GM23248 (cell line): ENCODE measurements around the gene CRISP3. TPM values are rescaled to one million over a fixed set of nuclear protein-coding genes. Genes with fewer than 3 reads are reported as not detected.

Source experiments
- DNase-seq: peaks from one replicate; pipeline ENCODE4 v3.0.0-alpha.2; 2015
- H2AFZ ChIP-seq: fragments of 200-600 bp; sonication (generic); 2 replicates; pipeline ENCODE4 v1.6.1; 2016; ENCODE audit warnings: antibody characterized with exemption
- H3F3A ChIP-seq: fragments of 200-600 bp; sonication (generic); 2 replicates; pipeline ENCODE4 v1.6.1; 2016; ENCODE audit warnings: mild to moderate bottlenecking, antibody characterized with exemption, mixed run types; ENCODE audit not compliant: insufficient read depth
- H3K27ac ChIP-seq: fragments of 200-600 bp; sonication (generic); 2 replicates; pipeline ENCODE4 v1.5.1; 2016; ENCODE audit warnings: mild to moderate bottlenecking
- H3K27me3 ChIP-seq: fragments of 200-600 bp; sonication (generic); replicated peaks from 2 replicates; pipeline ENCODE4 v1.6.1; 2016; ENCODE audit warnings: mild to moderate bottlenecking; ENCODE audit not compliant: insufficient read depth
- H3K36me3 ChIP-seq: fragments of 200-600 bp; sonication (generic); 2 replicates; pipeline ENCODE4 v1.6.1; 2016; ENCODE audit warnings: low read depth, mild to moderate bottlenecking
- H3K4me1 ChIP-seq: fragments of 200-600 bp; sonication (generic); 2 replicates; pipeline ENCODE4 v1.6.1; 2016; ENCODE audit warnings: mild to moderate bottlenecking; ENCODE audit not compliant: insufficient read depth
- H3K4me2 ChIP-seq: fragments of 200-600 bp; sonication (generic); one replicate; pipeline ENCODE4 v1.6.1; 2016; ENCODE audit warnings: mild to moderate bottlenecking; ENCODE audit not compliant: unreplicated experiment
- H3K4me3 ChIP-seq: fragments of 200-600 bp; sonication (generic); 2 replicates; pipeline ENCODE4 v1.5.1; 2016; ENCODE audit warnings: mild to moderate bottlenecking
- H3K79me2 ChIP-seq: fragments of 200-600 bp; sonication (generic); 2 replicates; pipeline ENCODE4 v1.6.1; 2016; ENCODE audit warnings: mild to moderate bottlenecking; ENCODE audit not compliant: insufficient read depth
- H3K9ac ChIP-seq: fragments of 200-600 bp; sonication (generic); 2 replicates; pipeline ENCODE4 v1.6.1; 2016; ENCODE audit warnings: mild to moderate bottlenecking
- H3K9me2 ChIP-seq: fragments of 200-600 bp; sonication (generic); 2 replicates; pipeline ENCODE4 v1.6.1; 2016; ENCODE audit warnings: mixed run types, mild to moderate bottlenecking, moderate library complexity; ENCODE audit not compliant: insufficient read depth
- H3K9me3 ChIP-seq: fragments of 200-600 bp; sonication (generic); one replicate; pipeline ENCODE4 v1.6.1; 2017; ENCODE audit warnings: low read depth
- H4K20me1 ChIP-seq: fragments of 200-600 bp; sonication (generic); 2 replicates; pipeline ENCODE4 v1.6.0; 2016; ENCODE audit not compliant: insufficient read depth
- EZH2 ChIP-seq: fragments of 200-600 bp; sonication (generic); IDR thresholded peaks from 2 replicates; pipeline ENCODE4 v1.6.1; 2018; ENCODE audit warnings: antibody characterized with exemption, mild to moderate bottlenecking; ENCODE audit not compliant: insufficient read depth, poor library complexity, severe bottlenecking
- EZH2phosphoT487 ChIP-seq: fragments of 200-600 bp; sonication (generic); IDR thresholded peaks from 2 replicates; pipeline ENCODE4 v1.6.1; 2018; ENCODE audit warnings: antibody characterized with exemption, moderate library complexity, mild to moderate bottlenecking, low read depth; ENCODE audit not compliant: insufficient read depth
- WGBS, 2 experiments: methylation state at CpG; one replicate each; pipeline ENCODE4 v1.1.6; 2015 to 2017; ENCODE audit warnings: low lambda C conversion rate in 2 of 2, low coverage in 1 of 2; ENCODE audit errors: missing lambda C conversion rate in 2 of 2; 5-methylcytosine and 5-hydroxymethylcytosine counted together
- in situ Hi-C: fragments of 300-500 bp; cut with MboI; formaldehyde crosslinking; loops from 2 replicates; pipeline ENCODE4 v1.15.0; 2020
- polyA plus RNA-seq: library from polyadenylated mRNA; unstranded; fragments of >200 nt; fragmentation: Nextera tagmentation; extraction: Ambion mirVana; gene quantifications from 2 replicates; pipeline ENCODE4 v1.2.1, GENCODE V29; 2016
- total RNA-seq: library from RNA; depleted of rRNA; stranded (reverse); fragments of >200 nt; shearing (Covaris generic); gene quantifications from 2 replicates; pipeline ENCODE4 v1.2.3, GENCODE V29; 2014; rRNA removed

The CRISP3 gene, protein sequence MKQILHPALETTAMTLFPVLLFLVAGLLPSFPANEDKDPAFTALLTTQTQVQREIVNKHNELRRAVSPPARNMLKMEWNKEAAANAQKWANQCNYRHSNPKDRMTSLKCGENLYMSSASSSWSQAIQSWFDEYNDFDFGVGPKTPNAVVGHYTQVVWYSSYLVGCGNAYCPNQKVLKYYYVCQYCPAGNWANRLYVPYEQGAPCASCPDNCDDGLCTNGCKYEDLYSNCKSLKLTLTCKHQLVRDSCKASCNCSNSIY
- total RNA-seq (not detected in 2 replicates), polyA plus RNA-seq (not detected in 2 replicates)

- no peak within 1 kb of the TSS for H3K9ac ChIP-seq
- no peaks in the 10 kb centered on the region for H4K20me1 ChIP-seq
- H3K27me3 ChIP-seq, result no peaks in the 10 kb centered on the region
- no peaks in the 10 kb centered on the region for H3K9me3 ChIP-seq
- H2AFZ ChIP-seq, result no peak within 1 kb of the TSS
- WGBS, 2 experiments, result 21% methylated on average over 1 of the region's 1 CpG
- in situ Hi-C loops, result no loop called here
- no peak within 1 kb of the TSS for H3K4me2 ChIP-seq
- no peak for DNase-seq
- no peaks in the 10 kb centered on the region for H3K4me1 ChIP-seq
- no peak within 1 kb of the TSS for H3K4me3 ChIP-seq
- H3K36me3 ChIP-seq, result no peaks in the 10 kb centered on the region
- H3K9me2 ChIP-seq, result no peaks in the 10 kb centered on the region
- no peak within 1 kb of the TSS for H3K27ac ChIP-seq
- no peaks in the 10 kb centered on the region for H3K79me2 ChIP-seq
- H3F3A ChIP-seq, result no peaks in the 10 kb centered on the region
- TF ChIP-seq EZH2phosphoT487 (no peak), EZH2 (no peak)
Measured at GRCh38 chr6:49744259-49744658, at the start of gene CRISP3. Gene CRISP3 (minus strand): TSS chr6:49744388. CDS start chr6:49744367, 21 bp downstream.

GRCh38 chr6:49790341-49790740, 46.2 kb upstream of the CRISP3 start:
- Histone ChIP-seq H3K27me3 (no peaks in the 10 kb centered on the region), H3K27ac (no peak overlapping the region), H3K9me3 (no peaks in the 10 kb centered on the region), H4K20me1 (no peaks in the 10 kb centered on the region), H3K9ac (no peak overlapping the region), H3K9me2 (no peaks in the 10 kb centered on the region), H3K4me3 (no peak overlapping the region), H2AFZ (no peak overlapping the region), H3F3A (no peaks in the 10 kb centered on the region), H3K4me1 (no peaks in the 10 kb centered on the region), H3K79me2 (no peaks in the 10 kb centered on the region), H3K36me3 (no peaks in the 10 kb centered on the region), H3K4me2 (no peak overlapping the region)
- no peak for DNase-seq
- WGBS, 2 experiments, result 18 to 31% methylated on average over 2 of the region's 2 CpGs
- in situ Hi-C loops, result no loop called here
- TF ChIP-seq EZH2phosphoT487 (no peak), EZH2 (no peak)

DNA sequence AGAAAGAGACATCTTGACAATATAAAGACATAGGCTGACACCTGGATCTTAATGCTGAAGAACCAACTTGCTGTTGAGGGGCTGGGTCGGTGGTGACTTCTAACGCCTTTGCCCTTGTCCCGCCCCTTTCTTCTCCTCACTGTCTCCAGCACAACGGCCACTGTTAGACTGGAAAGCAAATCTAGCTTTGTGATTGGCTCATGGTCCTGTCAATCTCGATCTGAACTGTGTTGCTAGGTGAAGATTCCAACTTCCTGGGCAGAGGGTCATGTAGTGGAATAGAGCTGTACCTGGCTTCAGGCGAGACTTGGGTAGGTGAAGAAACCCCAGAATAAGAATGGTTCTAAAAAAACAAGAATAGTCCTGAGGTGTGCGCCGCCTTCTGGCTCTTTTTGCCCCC, 43.0 kb upstream of the CRISP3 start, which contains the start of gene PGK2:
TSS of gene PGK2 (minus strand) at position 110 of the 400 bp plus-strand sequence. CDS start at position 12, 98 bp downstream.
- no peak within 1 kb of the TSS for H3K27ac ChIP-seq
- H3F3A ChIP-seq, result no peaks in the 10 kb centered on the region
- H3K4me2 ChIP-seq, result no peak within 1 kb of the TSS
- H3K79me2 ChIP-seq, result no peaks in the 10 kb centered on the region
- H3K4me1 ChIP-seq, result no peaks in the 10 kb centered on the region
- H3K9me3 ChIP-seq, result no peaks in the 10 kb centered on the region
- no peak for TF ChIP-seq EZH2
- TF ChIP-seq EZH2phosphoT487, result no peak
- no peaks in the 10 kb centered on the region for H3K36me3 ChIP-seq
- H3K9me2 ChIP-seq, result no peaks in the 10 kb centered on the region
- no peak for DNase-seq
- WGBS, 2 experiments, result 34 to 36% methylated on average over 8 of the region's 8 CpGs
- H3K27me3 ChIP-seq, result no peaks in the 10 kb centered on the region
- in situ Hi-C loops, result no loop called here
- H3K4me3 ChIP-seq, result no peak within 1 kb of the TSS
- no peak within 1 kb of the TSS for H3K9ac ChIP-seq
- no peaks in the 10 kb centered on the region for H4K20me1 ChIP-seq
- no peak within 1 kb of the TSS for H2AFZ ChIP-seq

GRCh38 chr6:49784272-49784671, 40.1 kb upstream of the CRISP3 start:
- TF ChIP-seq EZH2phosphoT487 (no peak), EZH2 (no peak)
- in situ Hi-C loops, result no loop called here
- no peak for DNase-seq
- Histone ChIP-seq H3K9me2 (no peaks in the 10 kb centered on the region), H3K4me3 (no peak overlapping the region), H4K20me1 (no peaks in the 10 kb centered on the region), H3K4me1 (no peaks in the 10 kb centered on the region), H3K36me3 (no peaks in the 10 kb centered on the region), H3K4me2 (no peak overlapping the region), H3F3A (no peaks in the 10 kb centered on the region), H3K9me3 (no peaks in the 10 kb centered on the region), H3K79me2 (no peaks in the 10 kb centered on the region), H3K27ac (no peak overlapping the region), H3K27me3 (no peaks in the 10 kb centered on the region), H2AFZ (no peak overlapping the region), H3K9ac (no peak overlapping the region)
